ENCODE data around the gene SNCAIP.

Gene SNCAIP

GRCh38 chr5:122426301-122426700 lies 114.3 kb downstream of the SNCAIP start:
- no peak overlapping the region for H3K4me3 ChIP-seq (ENCODE audit: low read depth, low read length)
- no peak for TF ChIP-seq CTCF (IDR thresholded peaks at IDR 0.05; ENCODE audit: low read depth, low read length)

- no peak for TF ChIP-seq CTCF (IDR thresholded peaks at IDR 0.05; ENCODE audit: low read depth, low read length)
- H3K4me3 ChIP-seq (ENCODE audit: low read depth, low read length) = no peak overlapping the region
These were observed 115.6 kb downstream of the SNCAIP start for GRCh38 chr5:122427621-122428020.

- H3K4me3 ChIP-seq (ENCODE audit: low read depth, low read length) = no peak overlapping the region
- TF ChIP-seq CTCF (IDR thresholded peaks at IDR 0.05; ENCODE audit: low read depth, low read length) = no peak
These were observed 117.7 kb downstream of the SNCAIP start for GRCh38 chr5:122429545-122430318.

- H3K4me3 ChIP-seq (ENCODE audit: low read depth, low read length) = no peak overlapping the region
- TF ChIP-seq CTCF (IDR thresholded peaks at IDR 0.05; ENCODE audit: low read depth, low read length) = no peak
These were observed 118.2 kb downstream of the SNCAIP start for GRCh38 chr5:122430319-122430586.

GRCh38 chr5:122431298-122431697 lies 119.3 kb downstream of the SNCAIP start:
- TF ChIP-seq CTCF (IDR thresholded peaks at IDR 0.05; ENCODE audit: low read depth, low read length) = no peak
- H3K4me3 ChIP-seq (ENCODE audit: low read depth, low read length) = no peak overlapping the region

GRCh38 chr5:122434205-122434970 lies 122.4 kb downstream of the SNCAIP start:
- TF ChIP-seq CTCF (IDR thresholded peaks at IDR 0.05; ENCODE audit: low read depth, low read length) = no peak
- no peak overlapping the region for H3K4me3 ChIP-seq (ENCODE audit: low read depth, low read length)

GRCh38 chr5:122435234-122435633 lies 123.2 kb downstream of the SNCAIP start:
- no peak overlapping the region for H3K4me3 ChIP-seq (ENCODE audit: low read depth, low read length)
- no peak for TF ChIP-seq CTCF (IDR thresholded peaks at IDR 0.05; ENCODE audit: low read depth, low read length)

Measured in WI38 (cell line).